B cell (primary cell): Measurements from ENCODE around the gene APCDD1. TPM values are rescaled to one million over a fixed set of nuclear protein-coding genes. Genes with fewer than 3 reads are reported as not detected.

Experiments used
- ATAC-seq: fragments of 200-7000 bp; cut with Tn5 transposase; one replicate; pipeline ENCODE4 v1.10.0; 2021; ENCODE audit warnings: low read depth, mild to moderate bottlenecking, moderate number of reproducible peaks, moderate library complexity
- CTCF ChIA-PET: fragments of 350-600 bp; sonication (Branson Sonifier 250); formaldehyde crosslinking; loops from one replicate; lab custom pipeline; 2021; ENCODE audit warnings: antibody characterized with exemption, inconsistent platforms; lab: Charles Lee
- POLR2A ChIA-PET: fragments of 350-600 bp; sonication (Branson Sonifier 250); formaldehyde crosslinking; loops from one replicate; lab custom pipeline; 2021; ENCODE audit warnings: antibody characterized with exemption; lab: Charles Lee
- DNase-seq: peaks from one replicate; pipeline ENCODE4 v3.0.0; 2013
- H2AFZ ChIP-seq: 2 replicates; pipeline ENCODE4 v1.6.1; 2012; ENCODE audit warnings: mild to moderate bottlenecking, low read depth, low read length; ENCODE audit not compliant: insufficient read depth, poor library complexity, severe bottlenecking
- H3K27ac ChIP-seq, 2 donors: 1 replicate in 1 of 2; 2 replicates in 1 of 2; pipeline ENCODE4 v1.5.1; 2012 to 2013; ENCODE audit warnings: low read length in 2 of 2, mild to moderate bottlenecking in 2 of 2, moderate library complexity in 1 of 2
- H3K27me3 ChIP-seq, 4 experiments: fragments of 200-600 bp in 1 of 4; sonication (generic) in 1 of 4; replicated peaks in 1 of 4; 1 replicate in 2 of 4; 2 replicates in 2 of 4; pipeline versions ENCODE4 v1.6.1 to v1.7.0; 2013 to 2016; ENCODE audit warnings: low read length in 3 of 4, mild to moderate bottlenecking in 2 of 4, mixed read lengths in 1 of 4, moderate library complexity in 1 of 4; ENCODE audit not compliant: insufficient read depth in 4 of 4, control insufficient read depth in 3 of 4; ENCODE audit errors: control extremely low read depth in 1 of 4
- H3K36me3 ChIP-seq, 2 experiments: replicated peaks in 1 of 2; 1 replicate in 1 of 2; 2 replicates in 1 of 2; pipeline versions ENCODE4 v1.6.1 to v1.7.1; 2013; ENCODE audit warnings: low read length in 1 of 2; ENCODE audit not compliant: insufficient read depth in 2 of 2, control insufficient read depth in 1 of 2; ENCODE audit errors: control extremely low read depth in 1 of 2, extremely low read depth in 1 of 2
- H3K4me1 ChIP-seq, 2 donors: fragments of 200-600 bp in 1 of 2; sonication (generic) in 1 of 2; 1 replicate in 1 of 2; 2 replicates in 1 of 2; pipeline versions ENCODE4 v1.5.1 to v1.6.1; 2013 to 2017; ENCODE audit warnings: low read length in 2 of 2; ENCODE audit not compliant: control insufficient read depth in 2 of 2, insufficient read depth in 2 of 2
- H3K4me2 ChIP-seq: replicated peaks from 2 replicates; pipeline ENCODE3; 2012; ENCODE audit warnings: mild to moderate bottlenecking, low read depth, low read length; ENCODE audit not compliant: poor library complexity, severe bottlenecking
- H3K4me3 ChIP-seq, 5 experiments: fragments of 200-600 bp in 1 of 5; sonication (generic) in 1 of 5; 1 replicate in 3 of 5; 2 replicates in 2 of 5; pipeline versions ENCODE4 v1.5.1 to v1.7.0; 2011 to 2016; ENCODE audit warnings: low read length in 4 of 5, mild to moderate bottlenecking in 4 of 5, low read depth in 2 of 5, control low read depth in 1 of 5, moderate library complexity in 1 of 5; ENCODE audit not compliant: insufficient read depth in 1 of 5; ENCODE audit errors: control extremely low read depth in 1 of 5, extremely low read depth in 1 of 5
- H3K79me2 ChIP-seq: fragments of 200-600 bp; sonication (generic); one replicate; pipeline ENCODE4 v1.6.0; 2016; ENCODE audit warnings: low read length; ENCODE audit not compliant: control insufficient read depth, insufficient read depth
- H3K9ac ChIP-seq: fragments of 200-600 bp; sonication (generic); 2 replicates; pipeline ENCODE4 v1.6.1; 2017; ENCODE audit warnings: mild to moderate bottlenecking, low read length, moderate library complexity
- H3K9me3 ChIP-seq, 3 donors: one replicate each; pipeline versions ENCODE4 v1.6.1 to v1.7.1; 2013; ENCODE audit warnings: low read length in 2 of 3; ENCODE audit not compliant: control insufficient read depth in 2 of 3, insufficient read depth in 1 of 3; ENCODE audit errors: control extremely low read depth in 1 of 3
- H4K20me1 ChIP-seq: 2 replicates; pipeline ENCODE4 v1.6.0; 2012; ENCODE audit warnings: mild to moderate bottlenecking, low read length; ENCODE audit not compliant: insufficient read depth, control insufficient read depth, poor library complexity, severe bottlenecking
- H3K27ac Mint-ChIP-seq: one replicate; pipeline ENCODE4 v1.8.0; 2021; ENCODE audit warnings: mixed read lengths
- H3K27me3 Mint-ChIP-seq: one replicate; pipeline ENCODE4 v1.8.0; 2021; ENCODE audit warnings: mixed read lengths
- H3K4me1 Mint-ChIP-seq: one replicate; pipeline ENCODE4 v1.8.0; 2021; ENCODE audit warnings: mixed read lengths
- H3K4me3 Mint-ChIP-seq: one replicate; pipeline ENCODE4 v1.8.0; 2021; ENCODE audit warnings: mixed read lengths
- H3K9me3 Mint-ChIP-seq: one replicate; pipeline ENCODE4 v1.8.0; 2022; ENCODE audit warnings: mixed read lengths; ENCODE audit not compliant: insufficient read depth
- EZH2 ChIP-seq: IDR thresholded peaks from 2 replicates; pipeline ENCODE4 v1.6.1; 2012; ENCODE audit warnings: borderline replicate concordance, low read depth, mild to moderate bottlenecking, moderate library complexity, low read length; ENCODE audit not compliant: insufficient read depth, poor library complexity, severe bottlenecking
- WGBS: methylation state at CpG from one replicate; pipeline ENCODE4 v1.1.5; 2013; ENCODE audit warnings: missing lambda C conversion rate; ENCODE audit not compliant: insufficient coverage; 5-methylcytosine and 5-hydroxymethylcytosine counted together
- intact Hi-C: fragments of 100-400 bp; cut with micrococcal nuclease; formaldehyde crosslinking; loops from one replicate; pipeline ENCODE4 v1.10.0; 2022
- polyA plus RNA-seq: library from polyadenylated mRNA; depleted of rRNA; stranded (reverse); fragments of >200 nt; gene quantifications from 2 replicates; pipeline ENCODE4 v1.2.3, GENCODE V29; 2012
- total RNA-seq, 2 donors: library from RNA; stranded (reverse); fragments of 120-200 nt in 1 of 2; gene quantifications; 1 replicate in 1 of 2; 2 replicates in 1 of 2; pipeline versions ENCODE4 v1.2.3 to v1.2.4, GENCODE V29; 2013 to 2022
- TF ChIP-seq, protein P1 (sequence below): fragments of 200-600 bp; IDR thresholded peaks from one replicate; pipeline ENCODE4 v1.8.0; 2022; ENCODE audit warnings: antibody characterized with exemption, mild to moderate bottlenecking

The APCDD1 gene
- total and polyA plus RNA-seq, 2 donors (not counting 1 experiment from before 2014, with no cell fraction given): 1.0 to 1.1 TPM

DNA sequence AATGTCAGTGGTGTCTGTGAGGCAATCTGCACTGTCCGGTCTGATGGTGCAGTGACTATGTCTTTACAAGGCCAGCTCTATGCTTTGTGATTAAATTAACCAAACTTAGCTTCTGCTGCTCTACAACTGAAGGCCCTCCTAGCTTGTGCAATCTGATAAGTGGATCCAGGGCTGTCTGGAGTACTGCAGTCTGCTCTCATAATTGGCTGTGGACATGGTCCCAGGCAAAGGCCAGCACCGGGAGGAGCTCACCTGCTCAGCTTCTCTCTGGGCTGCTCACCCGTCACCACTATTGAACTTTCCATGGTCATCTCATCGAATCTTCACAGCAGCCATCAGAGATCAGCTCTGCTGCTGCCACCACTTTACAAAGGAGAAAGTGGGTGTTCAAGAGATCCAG, 13.0 kb upstream of the APCDD1 start:
- Histone ChIP-seq H3K27ac (no peak overlapping the region), H3K4me3 (no peak overlapping the region), H2AFZ (no peak overlapping the region), H3K27me3 (no peaks in the 10 kb centered on the region), H3K9me3 (no peaks in the 10 kb centered on the region), H3K9ac (no peak overlapping the region), H3K4me1 (no peaks in the 10 kb centered on the region), H3K4me2 (no peak overlapping the region), H3K36me3 (no peaks in the 10 kb centered on the region), H4K20me1 (no peaks in the 10 kb centered on the region), H3K79me2 (no peaks in the 10 kb centered on the region)
- WGBS: 97% methylated on average over 3 of the region's 4 CpGs
- H3K27ac Mint-ChIP-seq: no peak overlapping the region
- TF ChIP-seq, protein P1, sequence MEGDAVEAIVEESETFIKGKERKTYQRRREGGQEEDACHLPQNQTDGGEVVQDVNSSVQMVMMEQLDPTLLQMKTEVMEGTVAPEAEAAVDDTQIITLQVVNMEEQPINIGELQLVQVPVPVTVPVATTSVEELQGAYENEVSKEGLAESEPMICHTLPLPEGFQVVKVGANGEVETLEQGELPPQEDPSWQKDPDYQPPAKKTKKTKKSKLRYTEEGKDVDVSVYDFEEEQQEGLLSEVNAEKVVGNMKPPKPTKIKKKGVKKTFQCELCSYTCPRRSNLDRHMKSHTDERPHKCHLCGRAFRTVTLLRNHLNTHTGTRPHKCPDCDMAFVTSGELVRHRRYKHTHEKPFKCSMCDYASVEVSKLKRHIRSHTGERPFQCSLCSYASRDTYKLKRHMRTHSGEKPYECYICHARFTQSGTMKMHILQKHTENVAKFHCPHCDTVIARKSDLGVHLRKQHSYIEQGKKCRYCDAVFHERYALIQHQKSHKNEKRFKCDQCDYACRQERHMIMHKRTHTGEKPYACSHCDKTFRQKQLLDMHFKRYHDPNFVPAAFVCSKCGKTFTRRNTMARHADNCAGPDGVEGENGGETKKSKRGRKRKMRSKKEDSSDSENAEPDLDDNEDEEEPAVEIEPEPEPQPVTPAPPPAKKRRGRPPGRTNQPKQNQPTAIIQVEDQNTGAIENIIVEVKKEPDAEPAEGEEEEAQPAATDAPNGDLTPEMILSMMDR: no peak
- TF ChIP-seq EZH2: no peak
- ATAC-seq (no peak), DNase-seq (no peak)
- CTCF ChIA-PET: no interaction called here
- POLR2A ChIA-PET: no interaction called here
- H3K4me1 Mint-ChIP-seq: peaks cover 2% of the 10 kb centered on the region
- intact Hi-C loops: no loop called here
- no peaks in the 10 kb centered on the region for H3K9me3 Mint-ChIP-seq
- H3K4me3 Mint-ChIP-seq: no peak overlapping the region
- H3K27me3 Mint-ChIP-seq: peaks cover 7% of the 10 kb centered on the region

DNA sequence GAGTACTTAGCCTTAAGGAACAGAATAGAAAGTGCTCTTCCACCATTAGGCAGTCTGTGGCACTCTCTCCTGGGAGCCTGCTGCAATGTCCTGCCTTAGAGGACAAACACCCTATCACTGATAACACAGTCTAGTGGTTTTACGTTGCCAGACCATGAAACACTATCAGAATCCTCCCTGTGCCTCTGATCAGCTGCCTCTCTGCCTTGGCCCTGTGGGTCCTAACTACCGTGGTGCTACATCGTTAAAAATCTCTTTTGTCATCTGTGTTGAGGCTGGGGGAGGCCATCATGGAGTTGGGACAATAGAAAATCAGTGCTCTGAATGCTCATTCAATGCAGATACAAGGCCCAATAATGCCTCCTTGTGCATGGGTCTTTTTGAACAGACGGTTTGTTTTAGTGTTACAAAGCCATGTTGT, 11.9 kb upstream of the APCDD1 start:
- Histone ChIP-seq H3K4me3 (no peak overlapping the region), H3K36me3 (no peaks in the 10 kb centered on the region), H4K20me1 (no peaks in the 10 kb centered on the region), H3K27me3 (no peaks in the 10 kb centered on the region), H3K9ac (no peak overlapping the region), H3K4me2 (no peak overlapping the region), H3K27ac (no peak overlapping the region), H3K79me2 (no peaks in the 10 kb centered on the region), H3K9me3 (no peaks in the 10 kb centered on the region), H3K4me1 (no peaks in the 10 kb centered on the region), H2AFZ (no peak overlapping the region)
- DNase-seq: no peak
- WGBS: 100% methylated on average over 2 of the region's 4 CpGs
- POLR2A ChIA-PET: no interaction called here
- intact Hi-C loops: no loop called here
- Mint-ChIP-seq H3K27me3 (peaks cover 7% of the 10 kb centered on the region), H3K9me3 (no peaks in the 10 kb centered on the region), H3K4me3 (no peak overlapping the region), H3K4me1 (peaks cover 2% of the 10 kb centered on the region), H3K27ac (no peak overlapping the region)
- CTCF ChIA-PET: interaction anchor here (0.8 kb wide), 1 partner anchor 76 kb away, joined by 3 read pairs; no protein-coding TSS in a partner anchor
- no peak for ATAC-seq
- TF ChIP-seq, protein P1: no peak
- TF ChIP-seq EZH2: no peak
